HG03095 (cell line): Measurements from ENCODE around the gene CST9L.

Experiments used
- ATAC-seq: cut with Tn5 transposase; IDR thresholded peaks from one replicate; pipeline ENCODE4 v1.9.1; 2021; ENCODE audit warnings: moderate library complexity; ENCODE audit not compliant: unreplicated experiment

Gene CST9L, protein sequence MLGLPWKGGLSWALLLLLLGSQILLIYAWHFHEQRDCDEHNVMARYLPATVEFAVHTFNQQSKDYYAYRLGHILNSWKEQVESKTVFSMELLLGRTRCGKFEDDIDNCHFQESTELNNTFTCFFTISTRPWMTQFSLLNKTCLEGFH

GRCh38 chr20:23568320-23568970 is at the start of gene CST9L:
Gene CST9L (minus strand): TSS chr20:23568484. CDS start chr20:23568450, 34 bp downstream.
- no peak for ATAC-seq

- no peak for ATAC-seq
These were observed 45.9 kb upstream of the CST9L start for GRCh38 chr20:23614163-23614562.

- ATAC-seq, result no peak
These were observed 45.4 kb upstream of the CST9L start for GRCh38 chr20:23613676-23614075.

- no peak for ATAC-seq
These were observed 44.1 kb upstream of the CST9L start for GRCh38 chr20:23612396-23612795.

GRCh38 chr20:23609486-23610109 is 41.3 kb upstream of the CST9L start:
- ATAC-seq, result no peak

DNA sequence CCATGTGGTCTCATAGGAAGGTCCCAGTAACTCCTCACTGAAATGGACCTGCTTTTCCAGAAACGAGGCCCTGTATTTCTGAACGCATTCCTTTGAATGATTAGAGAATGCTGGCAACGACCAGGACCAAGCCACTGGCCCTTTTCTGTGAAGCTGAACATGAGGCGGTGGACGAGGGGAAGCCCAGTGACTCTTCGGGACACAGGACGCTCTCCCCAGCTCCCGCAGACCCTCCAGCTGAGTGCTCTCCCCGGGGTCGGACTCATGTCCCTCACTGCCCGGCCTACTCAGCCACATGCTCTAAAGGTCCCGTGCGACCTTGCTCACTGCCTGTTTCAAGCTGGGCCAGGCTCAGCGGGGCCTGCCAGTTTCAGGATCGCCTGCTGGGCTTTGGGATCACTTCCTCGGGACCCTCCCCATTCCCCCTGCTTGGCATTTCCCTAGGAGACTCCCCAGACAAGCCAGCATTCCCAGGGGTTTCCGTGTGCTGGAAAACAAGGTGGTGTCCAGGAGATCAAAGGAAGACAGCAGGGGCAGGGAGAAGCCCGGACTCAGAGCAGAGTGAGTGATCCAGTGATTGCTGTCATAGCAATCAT is 40.1 kb upstream of the CST9L start:
- ATAC-seq, result no peak

DNA sequence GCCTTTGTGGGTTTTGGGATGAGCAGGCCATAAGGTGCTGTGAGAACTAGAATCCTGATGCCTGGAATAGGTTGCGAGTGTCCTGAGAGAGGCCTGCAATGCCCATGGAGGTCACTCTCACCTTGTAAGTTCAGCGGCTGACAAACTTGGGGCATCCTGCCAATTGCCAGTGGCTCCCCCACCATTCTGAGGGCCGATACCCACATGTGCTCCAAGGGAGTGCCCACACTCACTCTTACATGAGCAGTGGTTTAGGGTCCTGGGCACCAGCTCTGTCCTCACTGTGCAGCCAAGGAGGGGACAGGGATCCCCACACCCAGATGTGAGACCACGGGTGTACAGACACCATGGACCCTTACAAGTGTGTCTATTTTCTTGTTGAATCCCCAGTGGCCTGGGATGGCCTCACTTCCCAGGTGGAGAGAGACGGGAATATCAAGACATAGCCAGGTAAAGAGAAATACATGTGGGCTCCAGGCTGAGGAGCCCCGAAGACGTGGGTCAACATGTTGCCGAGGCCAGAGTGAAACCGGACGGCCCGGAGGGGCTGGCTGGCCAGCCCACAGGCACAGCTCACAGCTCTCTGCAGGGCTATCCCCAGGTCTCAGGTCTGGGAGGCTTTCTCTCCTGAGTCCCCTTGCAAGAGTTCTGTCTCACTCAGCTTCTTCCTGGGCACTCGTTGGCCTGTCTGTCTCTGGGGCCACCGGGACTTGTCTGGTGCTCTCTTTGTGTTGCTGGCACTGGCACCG is 39.4 kb upstream of the CST9L start:
- no peak for ATAC-seq

- peak; percentile 89 for ATAC-seq
These were observed 38.4 kb upstream of the CST9L start for GRCh38 chr20:23606652-23607049.

GRCh38 chr20:23605867-23606651 is 37.8 kb upstream of the CST9L start, which contains the start of gene CST9:
Gene CST9 (minus strand): TSS chr20:23605917. CDS start chr20:23605864, 53 bp downstream.
- no peak for ATAC-seq

DNA sequence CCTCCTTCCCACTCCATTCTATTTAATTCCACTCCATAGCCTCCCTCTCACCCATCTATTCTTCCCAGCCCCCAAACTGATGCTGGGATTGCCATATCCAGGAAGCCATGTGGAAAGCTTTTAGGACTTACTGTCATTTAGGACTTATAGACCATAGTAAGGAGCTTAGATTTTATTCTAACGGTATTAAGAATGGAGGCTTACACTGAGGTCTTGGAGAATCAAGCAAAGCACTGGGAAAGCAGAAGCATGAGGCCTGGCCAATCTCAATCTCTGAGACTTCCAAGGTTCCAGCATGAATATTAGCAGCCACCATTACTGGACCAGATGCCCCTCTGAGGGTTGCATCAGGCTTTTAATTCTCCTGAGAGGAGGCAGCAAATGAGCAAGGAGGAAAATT is 36.0 kb upstream of the CST9L start:
- no peak for ATAC-seq

DNA sequence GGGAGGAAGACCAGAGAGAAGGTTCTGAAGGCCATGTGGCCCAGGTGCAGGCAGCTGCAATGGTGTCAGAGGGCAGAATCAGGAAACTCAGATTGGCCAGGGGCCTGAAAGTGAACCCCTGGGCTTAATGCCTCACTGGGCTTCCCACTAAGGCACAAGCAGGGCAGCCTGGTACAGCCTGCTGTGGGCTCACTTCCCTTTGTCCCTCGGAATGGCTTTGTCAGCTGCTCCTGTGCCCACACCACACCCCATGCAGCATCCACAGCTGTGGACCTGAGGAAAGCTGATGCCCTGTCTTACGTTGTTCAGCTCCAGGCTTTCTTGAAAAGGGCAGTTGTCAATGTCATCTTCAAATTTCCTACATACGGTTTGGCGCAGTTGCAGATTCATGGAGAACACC is 35.0 kb upstream of the CST9L start:
- no peak for ATAC-seq

DNA sequence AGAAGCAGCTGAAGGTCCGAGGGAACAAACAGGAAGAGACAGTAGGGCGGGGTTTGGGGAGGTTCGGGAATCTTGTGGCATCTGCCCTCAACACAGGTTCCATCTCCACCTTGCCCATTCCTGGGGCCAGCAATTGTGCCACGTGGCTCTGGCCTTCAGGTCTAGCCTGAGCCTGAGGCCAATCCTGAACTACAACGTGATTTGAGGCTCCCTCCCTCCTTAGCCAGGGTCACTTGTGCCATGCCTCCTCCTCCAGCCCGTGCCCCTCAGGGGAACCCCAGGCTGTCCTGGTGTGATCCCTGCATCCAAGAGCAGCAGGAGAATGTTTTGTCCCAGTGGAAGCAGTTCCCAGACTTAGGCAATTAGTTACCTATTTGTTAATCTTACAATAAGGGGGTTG is 34.4 kb upstream of the CST9L start:
- no peak for ATAC-seq

- no peak for ATAC-seq
These were observed 34.0 kb upstream of the CST9L start for GRCh38 chr20:23602241-23602640.

GRCh38 chr20:23601715-23602114 is 33.4 kb upstream of the CST9L start:
- no peak for ATAC-seq

GRCh38 chr20:23598481-23598880 is 30.2 kb upstream of the CST9L start:
- no peak for ATAC-seq

DNA sequence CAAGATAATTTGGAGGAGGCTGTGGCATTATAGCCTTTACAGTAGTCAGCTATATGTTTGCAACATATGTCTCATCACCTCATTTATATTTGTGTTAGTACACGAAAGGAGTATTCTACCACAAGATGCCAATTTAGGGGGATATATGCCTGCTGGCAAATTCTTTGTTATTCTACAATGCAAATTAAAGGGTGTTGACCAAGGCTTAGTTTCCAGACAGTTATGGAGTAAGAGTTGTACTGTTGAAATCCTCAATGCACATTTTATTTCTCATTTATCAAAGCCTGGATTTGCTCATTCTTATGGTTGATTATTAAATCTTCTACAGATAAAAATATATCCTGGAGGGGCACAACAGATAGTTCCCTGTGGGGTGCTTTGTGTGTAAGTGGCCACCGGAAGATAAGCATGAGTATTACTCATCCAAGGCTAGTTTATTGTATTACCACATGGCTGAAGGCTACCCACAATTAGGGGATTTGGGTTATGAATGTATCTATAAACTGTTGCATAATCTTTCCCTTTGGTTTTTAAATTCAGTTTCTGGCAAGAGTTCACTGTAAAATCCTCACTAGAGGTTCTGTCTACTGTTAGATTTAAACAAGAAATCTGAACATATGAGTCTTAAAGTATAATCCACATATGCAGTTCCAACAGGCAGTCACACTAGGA is 28.4 kb upstream of the CST9L start:
- ATAC-seq, result no peak

GRCh38 chr20:23595941-23596340 is 27.7 kb upstream of the CST9L start:
- no peak for ATAC-seq

DNA sequence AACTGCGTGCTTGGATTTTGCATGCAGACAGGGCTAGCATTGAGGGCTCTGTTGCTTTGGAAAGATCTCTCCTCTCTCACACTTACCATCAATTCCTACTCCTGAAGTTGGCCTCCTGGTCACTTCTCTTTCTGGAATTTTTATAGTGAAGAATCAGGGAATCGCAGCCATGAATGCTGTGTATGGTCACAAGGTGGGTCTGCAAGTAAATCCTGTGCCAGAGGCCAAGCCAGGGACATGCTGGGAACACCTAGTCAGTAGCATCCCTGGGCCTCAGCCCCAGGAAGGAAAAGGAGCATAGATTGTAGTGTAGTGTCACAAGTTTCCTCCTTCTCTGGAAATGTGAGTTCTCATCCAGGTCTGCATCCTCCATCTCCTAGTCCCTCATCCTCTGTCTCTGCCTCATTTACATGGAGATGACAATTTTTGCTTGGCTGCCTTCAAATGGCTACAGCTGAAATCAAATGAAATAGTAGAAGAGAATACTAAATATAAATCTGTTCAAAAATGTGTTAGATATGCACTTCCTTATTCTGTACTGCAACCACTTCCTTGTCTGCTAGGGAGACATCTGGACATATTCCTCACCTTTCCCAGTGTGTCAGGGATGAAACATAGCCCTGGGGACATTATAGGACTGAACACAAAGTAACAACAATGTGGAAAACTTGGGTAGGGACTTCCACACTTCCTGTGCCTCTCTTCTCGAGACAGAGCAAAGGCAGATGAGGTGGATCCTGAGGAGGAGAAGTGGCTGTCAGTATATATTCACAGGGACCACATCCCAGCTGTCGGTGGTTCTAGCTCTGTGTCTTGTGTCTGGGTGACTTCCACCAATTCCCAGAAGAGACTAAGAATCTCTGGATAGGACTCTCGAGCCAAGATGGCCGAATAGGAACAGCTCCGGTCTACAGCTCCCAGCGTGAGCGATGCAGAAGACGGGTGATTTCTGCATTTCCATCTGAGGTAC is 20.4 kb upstream of the CST9L start:
- ATAC-seq, result no peak

DNA sequence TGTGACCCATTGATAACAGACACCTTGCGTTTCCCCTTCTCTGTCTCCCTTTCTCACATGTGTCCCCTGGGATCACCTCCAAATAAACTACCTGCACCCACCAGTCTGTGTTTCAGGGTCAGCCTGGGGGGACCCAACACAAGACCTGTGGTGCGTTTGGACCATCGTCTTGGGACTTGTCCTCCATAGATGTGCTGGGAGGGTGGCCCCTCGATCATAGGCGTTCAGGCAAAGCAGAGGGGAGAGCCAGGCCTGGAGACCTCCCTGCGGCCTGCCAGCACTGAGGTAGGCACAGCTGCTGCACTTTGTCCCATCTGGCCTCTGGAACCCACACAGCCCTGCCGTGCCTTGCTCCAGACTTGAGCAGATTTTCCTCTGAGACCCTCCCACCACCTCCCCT is 19.3 kb upstream of the CST9L start:
- ATAC-seq, result no peak
